ENCODE measurements around the gene TOR1AIP2. TPM values are rescaled to one million over a fixed set of nuclear protein-coding genes. Genes with fewer than 3 reads are reported as not detected.

Gene TOR1AIP2
- total and polyA plus RNA-seq, 2 of the 13 experiments (the other 11 are each of a cell fraction or from before 2014, with no cell fraction given) = 35.2 to 65.8 TPM

GRCh38 chr1:179881642-179882252 lies 4.1 kb upstream of the TOR1AIP2 start (continued):
- TF ChIP-seq THRA (CRISPR knock-in tag; IDR thresholded peaks at IDR 0.05; ENCODE audit: borderline replicate concordance) (no peak), SMAD1 (CRISPR knock-in tag; IDR thresholded peaks at IDR 0.05; ENCODE audit: borderline replicate concordance, low read depth) (no peak), ZBTB4 (CRISPR knock-in tag; IDR thresholded peaks at IDR 0.05; ENCODE audit: borderline replicate concordance) (no peak), PRDM4 (CRISPR knock-in tag; IDR thresholded peaks at IDR 0.05; ENCODE audit: borderline replicate concordance) (no peak), GLMP (CRISPR knock-in tag; IDR thresholded peaks at IDR 0.05; ENCODE audit: borderline replicate concordance) (no peak), BRF2 (CRISPR knock-in tag; IDR thresholded peaks at IDR 0.05) (no peak), CERS6 (CRISPR knock-in tag; IDR thresholded peaks at IDR 0.05) (no peak)

Measured in HepG2 (cell line).